ENCODE results near the gene XRCC3.

DNA sequence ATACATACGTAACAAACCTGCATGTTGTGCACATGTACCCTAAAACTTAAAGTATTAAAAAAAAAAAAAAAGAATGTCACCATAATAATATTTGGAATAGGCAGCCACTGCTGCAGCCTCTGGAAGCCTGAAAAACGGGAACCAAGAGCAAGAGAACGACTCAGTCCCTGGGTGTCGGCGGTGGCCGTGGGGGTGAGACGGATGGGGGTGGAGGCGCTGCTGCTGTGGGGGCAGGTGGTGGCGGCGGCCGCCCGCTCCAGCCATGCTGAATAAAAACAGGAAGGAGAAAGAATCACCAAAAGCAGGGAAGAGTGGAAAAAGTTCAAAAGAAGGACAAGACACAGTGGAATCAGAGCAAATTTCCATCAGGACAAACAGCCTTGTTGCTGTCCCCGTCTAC is 47.3 kb upstream of the XRCC3 start:
- TF ChIP-seq, protein P1, sequence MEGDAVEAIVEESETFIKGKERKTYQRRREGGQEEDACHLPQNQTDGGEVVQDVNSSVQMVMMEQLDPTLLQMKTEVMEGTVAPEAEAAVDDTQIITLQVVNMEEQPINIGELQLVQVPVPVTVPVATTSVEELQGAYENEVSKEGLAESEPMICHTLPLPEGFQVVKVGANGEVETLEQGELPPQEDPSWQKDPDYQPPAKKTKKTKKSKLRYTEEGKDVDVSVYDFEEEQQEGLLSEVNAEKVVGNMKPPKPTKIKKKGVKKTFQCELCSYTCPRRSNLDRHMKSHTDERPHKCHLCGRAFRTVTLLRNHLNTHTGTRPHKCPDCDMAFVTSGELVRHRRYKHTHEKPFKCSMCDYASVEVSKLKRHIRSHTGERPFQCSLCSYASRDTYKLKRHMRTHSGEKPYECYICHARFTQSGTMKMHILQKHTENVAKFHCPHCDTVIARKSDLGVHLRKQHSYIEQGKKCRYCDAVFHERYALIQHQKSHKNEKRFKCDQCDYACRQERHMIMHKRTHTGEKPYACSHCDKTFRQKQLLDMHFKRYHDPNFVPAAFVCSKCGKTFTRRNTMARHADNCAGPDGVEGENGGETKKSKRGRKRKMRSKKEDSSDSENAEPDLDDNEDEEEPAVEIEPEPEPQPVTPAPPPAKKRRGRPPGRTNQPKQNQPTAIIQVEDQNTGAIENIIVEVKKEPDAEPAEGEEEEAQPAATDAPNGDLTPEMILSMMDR (IDR thresholded peaks at IDR 0.05), result no peak
- TF ChIP-seq, protein P2, sequence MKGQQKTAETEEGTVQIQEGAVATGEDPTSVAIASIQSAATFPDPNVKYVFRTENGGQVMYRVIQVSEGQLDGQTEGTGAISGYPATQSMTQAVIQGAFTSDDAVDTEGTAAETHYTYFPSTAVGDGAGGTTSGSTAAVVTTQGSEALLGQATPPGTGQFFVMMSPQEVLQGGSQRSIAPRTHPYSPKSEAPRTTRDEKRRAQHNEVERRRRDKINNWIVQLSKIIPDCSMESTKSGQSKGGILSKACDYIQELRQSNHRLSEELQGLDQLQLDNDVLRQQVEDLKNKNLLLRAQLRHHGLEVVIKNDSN (CRISPR knock-in tag; IDR thresholded peaks at IDR 0.05), result no peak
- TF ChIP-seq FOXK1 (CRISPR knock-in tag; IDR thresholded peaks at IDR 0.05), result no peak
- no peak for TF ChIP-seq MXD4 (CRISPR knock-in tag; IDR thresholded peaks at IDR 0.05; ENCODE audit: borderline replicate concordance)
- TF ChIP-seq TEAD4 (CRISPR knock-in tag; IDR thresholded peaks at IDR 0.05), result no peak

All from WTC11 (cell line).